Measurements from ENCODE around the gene OBSCN.
"Not testable (repeated sequence)": the region's sequence is repeated elsewhere in the genome, so short reads cannot be mapped to it uniquely, and the experiment has no call there.

The OBSCN gene

GRCh38 chr1:228226956-228227791 lies 19.3 kb downstream of the OBSCN start:
- no peak for DNase-seq

- not testable (repeated sequence) for DNase-seq
These were observed 20.3 kb downstream of the OBSCN start for GRCh38 chr1:228228147-228228546.

- no peak for DNase-seq
These were observed 20.8 kb downstream of the OBSCN start for GRCh38 chr1:228228601-228229074.

- no peak for DNase-seq
These were observed 23.3 kb downstream of the OBSCN start for GRCh38 chr1:228231189-228231588.

- DNase-seq, result no peak
These were observed 25.3 kb downstream of the OBSCN start for GRCh38 chr1:228233136-228233535.

GRCh38 chr1:228234921-228235320 lies 27.1 kb downstream of the OBSCN start:
- no peak for DNase-seq

GRCh38 chr1:228236744-228237143 lies 28.9 kb downstream of the OBSCN start:
- DNase-seq, result no peak

- DNase-seq, result no peak
These were observed 30.2 kb downstream of the OBSCN start for GRCh38 chr1:228238007-228238406.

GRCh38 chr1:228238461-228238860 lies 30.6 kb downstream of the OBSCN start:
- no peak for DNase-seq

GRCh38 chr1:228240411-228241240 lies 32.8 kb downstream of the OBSCN start:
- no peak for DNase-seq

GRCh38 chr1:228241259-228241658 lies 33.4 kb downstream of the OBSCN start:
- DNase-seq, result no peak

- no peak for DNase-seq
These were observed 34.6 kb downstream of the OBSCN start for GRCh38 chr1:228242409-228242808.

- DNase-seq, result no peak
These were observed 35.2 kb downstream of the OBSCN start for GRCh38 chr1:228243093-228243492.

- not testable (repeated sequence) for DNase-seq
These were observed 36.1 kb downstream of the OBSCN start for GRCh38 chr1:228243989-228244388.

- no peak for DNase-seq
These were observed 37.3 kb downstream of the OBSCN start for GRCh38 chr1:228245111-228245510.

- no peak for DNase-seq
These were observed 38.5 kb downstream of the OBSCN start for GRCh38 chr1:228246216-228246900.

- no peak for DNase-seq
These were observed 41.9 kb downstream of the OBSCN start for GRCh38 chr1:228249513-228250305.

- DNase-seq, result not testable (repeated sequence)
These were observed 44.6 kb downstream of the OBSCN start for GRCh38 chr1:228252476-228252875.

- no peak for DNase-seq
These were observed 49.0 kb downstream of the OBSCN start for GRCh38 chr1:228256626-228257375.

- DNase-seq, result no peak
These were observed 50.6 kb downstream of the OBSCN start for GRCh38 chr1:228258486-228258885.

GRCh38 chr1:228259368-228259894 lies 51.6 kb downstream of the OBSCN start:
- DNase-seq, result no peak
